Natural killer cell (primary cell): ENCODE results near the gene CENATAC. TPM values are rescaled to one million over a fixed set of nuclear protein-coding genes. Genes with fewer than 3 reads are reported as not detected.
"Not testable (repeated sequence)": the region's sequence is repeated elsewhere in the genome, so short reads cannot be mapped to it uniquely, and the experiment has no call there.

ENCODE experiments used
- ATAC-seq, 3 donors: fragments of 150-1000 bp in 2 of 3; fragments of 200-7000 bp in 1 of 3; cut with Tn5 transposase; 1 replicate in 1 of 3; 2 replicates in 2 of 3; pipeline ENCODE4 v1.10.0; 2021; ENCODE audit warnings: mild to moderate bottlenecking in 2 of 3, moderate library complexity in 2 of 3
- DNase-seq, 2 donors: peaks; one replicate each; pipeline versions ENCODE4 v3.0.0 to v3.0.0-alpha.2; 2013 to 2021; ENCODE audit warnings: mixed read lengths in 1 of 2
- H3K27ac ChIP-seq: one replicate; pipeline ENCODE4 v1.5.1; 2013; ENCODE audit warnings: mild to moderate bottlenecking, low read length
- H3K27me3 ChIP-seq: one replicate; pipeline ENCODE4 v1.6.1; 2013; ENCODE audit warnings: low read length; ENCODE audit not compliant: control insufficient read depth, insufficient read depth
- H3K36me3 ChIP-seq: one replicate; pipeline ENCODE4 v1.6.1; 2013; ENCODE audit warnings: low read length; ENCODE audit not compliant: control insufficient read depth, insufficient read depth
- H3K4me1 ChIP-seq: one replicate; pipeline ENCODE4 v1.6.1; 2013; ENCODE audit warnings: low read length; ENCODE audit not compliant: control insufficient read depth, insufficient read depth
- H3K4me3 ChIP-seq: one replicate; pipeline ENCODE4 v1.5.1; 2013; ENCODE audit warnings: low read length
- H3K9me3 ChIP-seq: one replicate; pipeline ENCODE4 v1.6.1; 2013; ENCODE audit warnings: low read length; ENCODE audit not compliant: control insufficient read depth, insufficient read depth
- H3K27ac Mint-ChIP-seq, 2 donors: one replicate each; pipeline ENCODE4 v1.8.0; 2022; ENCODE audit warnings: mild to moderate bottlenecking in 2 of 2, mixed read lengths in 2 of 2, moderate library complexity in 1 of 2
- H3K27me3 Mint-ChIP-seq, 2 donors: one replicate each; pipeline ENCODE4 v1.8.0; 2022; ENCODE audit warnings: low read depth in 2 of 2, mixed read lengths in 2 of 2
- H3K36me3 Mint-ChIP-seq: one replicate; pipeline ENCODE4 v1.8.0; 2022; ENCODE audit warnings: mixed read lengths
- H3K4me1 Mint-ChIP-seq, 2 donors: one replicate each; pipeline ENCODE4 v1.8.0; 2022; ENCODE audit warnings: mixed read lengths in 2 of 2
- H3K4me3 Mint-ChIP-seq: one replicate; pipeline ENCODE4 v1.8.0; 2022; ENCODE audit warnings: mild to moderate bottlenecking, moderate library complexity, mixed read lengths
- H3K9me3 Mint-ChIP-seq, 2 donors: one replicate each; pipeline ENCODE4 v1.8.0; 2022; ENCODE audit warnings: mixed read lengths in 2 of 2
- WGBS: methylation state at CpG from one replicate; pipeline ENCODE4 v1.1.7; 2013; ENCODE audit warnings: missing lambda C conversion rate; ENCODE audit not compliant: insufficient coverage; 5-methylcytosine and 5-hydroxymethylcytosine counted together
- intact Hi-C: fragments of 100-400 bp; cut with micrococcal nuclease; formaldehyde crosslinking; loops from one replicate; pipeline ENCODE4 v1.14.2; 2022
- total RNA-seq, 4 donors: library from RNA; stranded (reverse); fragments of 120-200 nt in 1 of 4; gene quantifications; one replicate each; pipeline versions ENCODE4 v1.2.3 to v1.2.4, GENCODE V29; 2013 to 2022
- TF ChIP-seq, protein P1 (sequence below): fragments of 200-600 bp; IDR thresholded peaks from one replicate; pipeline ENCODE4 v1.8.0; 2022; ENCODE audit warnings: antibody characterized with exemption

Gene CENATAC
- total RNA-seq, 3 donors from 2014 or later (not counting 1 experiment from before 2014, with no cell fraction given) = 121 to 143 (median 122) TPM

DNA sequence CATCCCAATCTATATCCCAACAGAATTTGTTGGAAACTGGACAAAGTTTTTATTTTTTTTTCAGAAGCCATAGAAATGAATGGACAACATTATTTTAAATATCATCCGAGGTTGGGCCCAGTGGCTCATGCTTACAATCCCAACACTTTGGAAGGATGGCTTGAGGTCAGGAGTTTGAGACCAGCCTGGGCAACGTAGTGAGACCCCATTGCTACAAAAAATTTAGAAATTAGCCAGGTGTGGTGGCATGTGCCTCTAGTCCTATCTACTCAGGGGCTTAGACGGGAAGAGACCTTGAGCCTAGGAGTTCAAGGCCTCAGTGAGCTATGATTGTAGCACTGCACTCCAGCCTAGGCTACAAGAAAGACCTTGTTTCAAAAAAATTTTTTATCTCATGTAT lies 36.9 kb downstream of the CENATAC start:
- Histone ChIP-seq H3K36me3 (no peaks in the 10 kb centered on the region), H3K9me3 (no peaks in the 10 kb centered on the region), H3K4me3 (no peak overlapping the region), H3K27me3 (no peaks in the 10 kb centered on the region), H3K4me1 (peaks cover 10% of the 10 kb centered on the region), H3K27ac (no peak overlapping the region)
- Mint-ChIP-seq H3K4me1 (peaks cover 0 to 4% of the 10 kb centered on the region in 2 donors), H3K9me3 (no peaks in the 10 kb centered on the region), H3K36me3 (no peaks in the 10 kb centered on the region), H3K27me3 (peaks cover 0 to 4% of the 10 kb centered on the region in 2 donors), H3K27ac (no peak overlapping the region), H3K4me3 (no peak overlapping the region)
- WGBS = 89% methylated on average over 3 of the region's 3 CpGs
- intact Hi-C loops = no loop called here
- DNase-seq (no peak), ATAC-seq (no peak)
- TF ChIP-seq, protein P1, sequence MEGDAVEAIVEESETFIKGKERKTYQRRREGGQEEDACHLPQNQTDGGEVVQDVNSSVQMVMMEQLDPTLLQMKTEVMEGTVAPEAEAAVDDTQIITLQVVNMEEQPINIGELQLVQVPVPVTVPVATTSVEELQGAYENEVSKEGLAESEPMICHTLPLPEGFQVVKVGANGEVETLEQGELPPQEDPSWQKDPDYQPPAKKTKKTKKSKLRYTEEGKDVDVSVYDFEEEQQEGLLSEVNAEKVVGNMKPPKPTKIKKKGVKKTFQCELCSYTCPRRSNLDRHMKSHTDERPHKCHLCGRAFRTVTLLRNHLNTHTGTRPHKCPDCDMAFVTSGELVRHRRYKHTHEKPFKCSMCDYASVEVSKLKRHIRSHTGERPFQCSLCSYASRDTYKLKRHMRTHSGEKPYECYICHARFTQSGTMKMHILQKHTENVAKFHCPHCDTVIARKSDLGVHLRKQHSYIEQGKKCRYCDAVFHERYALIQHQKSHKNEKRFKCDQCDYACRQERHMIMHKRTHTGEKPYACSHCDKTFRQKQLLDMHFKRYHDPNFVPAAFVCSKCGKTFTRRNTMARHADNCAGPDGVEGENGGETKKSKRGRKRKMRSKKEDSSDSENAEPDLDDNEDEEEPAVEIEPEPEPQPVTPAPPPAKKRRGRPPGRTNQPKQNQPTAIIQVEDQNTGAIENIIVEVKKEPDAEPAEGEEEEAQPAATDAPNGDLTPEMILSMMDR = no peak

DNA sequence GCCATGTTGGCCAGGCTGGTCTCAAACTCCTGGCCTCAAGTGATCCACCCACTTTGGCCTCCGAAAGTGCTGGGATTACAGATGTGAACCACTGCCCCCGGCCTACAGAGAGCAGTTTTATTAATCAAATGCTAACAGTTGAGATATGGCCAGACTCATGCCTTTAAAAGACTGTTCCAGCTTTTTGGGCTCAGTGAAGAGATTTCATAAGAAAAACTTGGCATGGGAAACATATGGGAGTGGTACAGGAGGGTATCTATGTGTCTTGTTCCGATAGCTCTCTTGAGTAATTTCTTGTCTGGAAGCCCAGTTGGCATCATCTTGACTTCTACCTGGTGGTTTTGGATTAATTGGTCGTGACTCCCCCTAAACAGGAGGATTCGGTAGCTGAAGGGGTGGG lies 40.9 kb downstream of the CENATAC start:
- no peaks in the 10 kb centered on the region for H3K4me1 ChIP-seq
- no peak overlapping the region for H3K27ac ChIP-seq
- intact Hi-C loops = no loop called here
- Mint-ChIP-seq H3K27me3 (peaks cover 0 to 4% of the 10 kb centered on the region in 2 donors), H3K9me3 (no peaks in the 10 kb centered on the region), H3K27ac (no peak overlapping the region), H3K36me3 (no peaks in the 10 kb centered on the region), H3K4me3 (no peak overlapping the region), H3K4me1 (no peaks in the 10 kb centered on the region)
- no peaks in the 10 kb centered on the region for H3K27me3 ChIP-seq
- 91% methylated on average over 5 of the region's 5 CpGs for WGBS
- H3K4me3 ChIP-seq = no peak overlapping the region
- H3K9me3 ChIP-seq = no peaks in the 10 kb centered on the region
- DNase-seq = no peak
- no peaks in the 10 kb centered on the region for H3K36me3 ChIP-seq
- TF ChIP-seq, protein P1 = no peak
- ATAC-seq = no peak

DNA sequence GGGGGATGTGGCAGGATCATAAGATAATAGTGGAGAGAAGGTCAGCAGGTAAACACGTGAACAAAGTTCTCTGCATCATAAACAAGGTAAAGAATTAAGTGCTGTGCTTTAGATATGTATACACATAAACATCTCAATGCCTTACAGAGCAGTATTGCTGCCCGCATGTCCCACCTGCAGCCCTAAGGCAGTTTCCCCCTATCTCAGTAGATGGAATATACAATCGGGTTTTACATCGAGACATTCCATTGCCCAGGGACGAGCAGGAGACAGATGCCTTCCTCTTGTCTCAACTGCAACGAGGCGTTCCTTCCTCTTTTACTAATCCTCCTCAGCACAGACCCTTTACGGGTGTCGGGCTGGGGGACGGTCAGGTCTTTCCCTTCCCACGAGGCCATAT lies 41.5 kb downstream of the CENATAC start:
- DNase-seq, H3K27me3 ChIP-seq, H3K27ac Mint-ChIP-seq, H3K9me3 ChIP-seq, H3K27me3 Mint-ChIP-seq, ATAC-seq, H3K4me3 ChIP-seq, H3K4me1 Mint-ChIP-seq, H3K9me3 Mint-ChIP-seq, H3K4me1 ChIP-seq, intact Hi-C loops, H3K27ac ChIP-seq, H3K36me3 ChIP-seq, H3K4me3 Mint-ChIP-seq, H3K36me3 Mint-ChIP-seq: not testable (repeated sequence)
- 12% methylated on average over 5 of the region's 11 CpGs for WGBS

DNA sequence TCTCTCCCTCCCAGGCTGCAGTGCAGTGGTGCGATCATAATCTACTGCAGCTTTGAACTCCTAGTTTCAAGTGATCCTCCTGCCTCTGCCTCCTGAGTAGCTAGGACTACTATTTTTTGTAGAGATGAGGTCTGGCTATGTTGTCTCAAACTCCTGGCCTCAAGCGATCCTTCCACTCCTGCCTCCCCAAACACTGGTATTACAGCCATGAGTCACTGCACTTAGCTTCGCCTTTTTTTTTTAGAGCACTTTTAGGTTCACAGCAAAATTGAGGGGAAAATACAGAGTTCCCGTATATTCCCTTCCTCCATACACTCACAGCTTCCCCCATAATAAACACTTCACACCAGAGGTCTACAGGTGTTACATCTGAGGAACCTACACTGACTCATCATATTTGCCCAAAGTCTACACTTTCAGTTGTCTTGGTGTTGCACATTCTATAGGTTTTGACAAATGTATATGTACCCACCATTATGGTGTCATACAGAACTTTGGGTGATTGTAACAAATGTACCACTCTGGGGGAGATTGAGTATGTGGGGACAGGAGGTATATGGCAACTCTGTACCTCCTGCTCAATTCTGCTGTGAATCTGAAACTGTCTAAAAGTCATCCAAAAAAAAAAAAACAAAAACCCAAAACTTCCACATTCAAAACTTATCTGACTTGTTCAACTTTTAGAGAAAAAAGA lies 44.0 kb downstream of the CENATAC start:
- H3K4me1 ChIP-seq = no peaks in the 10 kb centered on the region
- Mint-ChIP-seq H3K4me1 (no peaks in the 10 kb centered on the region), H3K4me3 (no peak overlapping the region), H3K9me3 (no peaks in the 10 kb centered on the region), H3K27me3 (peaks cover 0 to 4% of the 10 kb centered on the region in 2 donors), H3K27ac (no peak overlapping the region), H3K36me3 (no peaks in the 10 kb centered on the region)
- intact Hi-C loops = no loop called here
- no peaks in the 10 kb centered on the region for H3K9me3 ChIP-seq
- DNase-seq (no peak), ATAC-seq (no peak)
- no peak overlapping the region for H3K27ac ChIP-seq
- H3K36me3 ChIP-seq = peaks cover 20% of the 10 kb centered on the region
- no peak overlapping the region for H3K4me3 ChIP-seq
- H3K27me3 ChIP-seq = no peaks in the 10 kb centered on the region
- TF ChIP-seq, protein P1 = no peak
- WGBS = 91% methylated on average over 4 of the region's 4 CpGs
